Measurements from ENCODE around the gene RNF217. TPM values are rescaled to one million over a fixed set of nuclear protein-coding genes. Genes with fewer than 3 reads are reported as not detected.

Gene RNF217
- total RNA-seq, 3 donors from 2014 or later, result 11.6 to 47.3 (median 15.0) TPM

DNA sequence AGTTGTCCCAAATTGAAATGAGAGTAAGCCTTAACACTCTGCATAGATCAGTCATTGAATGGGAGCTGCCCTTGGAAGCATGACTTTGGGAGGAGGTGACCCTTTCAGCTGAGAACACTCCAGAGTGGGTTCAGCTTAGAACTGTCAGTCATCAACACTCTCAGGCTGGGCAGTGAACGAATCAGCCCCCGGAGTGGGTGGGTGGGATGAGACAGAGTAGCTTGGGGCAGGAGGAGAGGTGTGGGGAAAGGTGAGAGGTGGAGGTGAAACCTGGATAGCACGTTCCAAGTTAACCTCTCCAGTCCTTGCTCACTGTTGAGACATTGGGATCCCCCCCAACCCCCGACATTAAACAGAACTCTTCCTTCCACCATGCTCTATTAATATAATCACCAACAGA is 136.0 kb downstream of the RNF217 start:
- DNase-seq (no peak), ATAC-seq (no peak)
- Histone ChIP-seq H3K4me1 (ENCODE audit: low read depth) (no peaks in the 10 kb centered on the region), H3K4me3 (no peak overlapping the region), H3K9me3 (no peaks in the 10 kb centered on the region), H3K36me3 (ENCODE audit: low read depth) (no peaks in the 10 kb centered on the region)
- intact Hi-C loops (cut with DNase I, micrococcal nuclease), result no loop called here
- TF ChIP-seq CTCF (IDR thresholded peaks at IDR 0.05), result no peak

DNA sequence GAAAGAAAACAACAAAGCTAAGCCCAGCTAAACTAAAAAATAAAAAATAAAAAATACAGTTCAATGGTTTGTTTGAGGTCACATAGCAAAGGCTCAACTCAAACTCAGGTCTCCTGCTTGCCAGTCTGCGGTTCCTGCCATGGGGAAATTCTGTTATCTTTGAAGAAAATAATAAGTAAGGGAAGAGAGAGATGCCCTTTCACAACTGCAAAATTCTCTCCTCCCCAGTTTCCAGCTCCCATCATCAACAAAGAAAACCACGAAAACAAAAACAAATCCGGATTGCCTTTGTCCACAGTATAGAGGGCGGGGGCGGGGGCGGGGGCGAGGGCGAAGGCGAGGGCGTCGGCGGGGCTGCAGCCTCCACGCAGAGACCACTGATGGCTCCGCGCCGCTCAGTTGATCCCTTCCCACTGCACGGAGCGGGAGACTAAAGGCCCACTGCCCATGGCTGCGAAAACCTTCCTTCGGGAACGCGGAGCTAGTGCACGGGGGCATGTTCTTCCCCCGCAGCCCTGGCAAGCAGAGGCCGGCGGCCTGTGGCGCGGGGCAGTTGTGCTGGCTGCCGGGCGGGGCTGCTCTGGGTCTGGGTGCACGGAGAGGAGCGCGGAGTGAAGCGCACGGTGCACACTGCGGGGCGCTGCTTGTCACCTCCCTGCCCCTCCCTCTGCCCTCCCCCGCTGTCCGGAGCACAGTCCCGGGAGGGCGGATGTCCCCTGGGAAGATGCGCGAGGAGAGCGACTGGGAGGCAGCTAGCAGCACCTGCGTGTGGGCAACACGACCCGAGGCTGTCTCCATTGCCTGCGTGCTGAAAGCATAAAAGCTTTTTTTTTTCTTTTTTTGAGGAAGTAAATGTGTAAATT is 137.2 kb downstream of the RNF217 start:
- no peak for TF ChIP-seq CTCF (IDR thresholded peaks at IDR 0.05)
- no peaks in the 10 kb centered on the region for H3K4me1 ChIP-seq (ENCODE audit: low read depth)
- DNase-seq (peak; percentile 60 to 65 (median 64)), ATAC-seq (peak; percentile 88)
- intact Hi-C loops (cut with DNase I, micrococcal nuclease), result loop anchor here in 1 of 2 donors (10.0 kb wide), 1 partner anchor 135 kb away; the partner anchor contains the start of gene RNF217
- no peaks in the 10 kb centered on the region for H3K36me3 ChIP-seq (ENCODE audit: low read depth)
- H3K9me3 ChIP-seq, result no peaks in the 10 kb centered on the region
- H3K4me3 ChIP-seq, result no peak overlapping the region

GRCh38 chr6:125100074-125100652 is 137.9 kb downstream of the RNF217 start:
- no peak for ATAC-seq
- intact Hi-C loops (cut with DNase I, micrococcal nuclease), result loop anchor here in 1 of 2 donors (10.0 kb wide), 1 partner anchor 135 kb away; the partner anchor contains the start of gene RNF217
- no peaks in the 10 kb centered on the region for H3K36me3 ChIP-seq (ENCODE audit: low read depth)

GRCh38 chr6:125101128-125101527 is 138.9 kb downstream of the RNF217 start:
- H3K4me1 ChIP-seq (ENCODE audit: low read depth), result no peaks in the 10 kb centered on the region
- no peak overlapping the region for H3K4me3 ChIP-seq
- no peak for TF ChIP-seq CTCF (IDR thresholded peaks at IDR 0.05)
- H3K36me3 ChIP-seq (ENCODE audit: low read depth), result no peaks in the 10 kb centered on the region
- DNase-seq (no peak), ATAC-seq (no peak)
- intact Hi-C loops (cut with DNase I, micrococcal nuclease), result loop anchor here in 1 of 2 donors (10.0 kb wide), 1 partner anchor 136 kb away; the partner anchor contains the start of gene RNF217
- no peaks in the 10 kb centered on the region for H3K9me3 ChIP-seq

More at GRCh38 chr6:125100074-125100652, 137.9 kb downstream of the RNF217 start:
- TF ChIP-seq CTCF (IDR thresholded peaks at IDR 0.05), result no peak
- DNase-seq, result no peak
- Histone ChIP-seq H3K9me3 (no peaks in the 10 kb centered on the region), H3K4me1 (ENCODE audit: low read depth) (no peaks in the 10 kb centered on the region), H3K4me3 (no peak overlapping the region)

- Histone ChIP-seq H3K4me3 (no peak overlapping the region), H3K9me3 (no peaks in the 10 kb centered on the region), H3K4me1 (ENCODE audit: low read depth) (no peaks in the 10 kb centered on the region), H3K36me3 (ENCODE audit: low read depth) (no peaks in the 10 kb centered on the region)
- intact Hi-C loops (cut with DNase I, micrococcal nuclease), result loop anchor here in 1 of 2 donors (10.0 kb wide), 1 partner anchor 137 kb away; the partner anchor contains the start of gene RNF217
- ATAC-seq (no peak), DNase-seq (no peak)
- TF ChIP-seq CTCF (IDR thresholded peaks at IDR 0.05), result no peak
These were observed 139.4 kb downstream of the RNF217 start for GRCh38 chr6:125101631-125102030.

All from mucosa of descending colon (tissue), 3 donors.